ENCODE data around the gene ATP13A5.

Gene ATP13A5, protein sequence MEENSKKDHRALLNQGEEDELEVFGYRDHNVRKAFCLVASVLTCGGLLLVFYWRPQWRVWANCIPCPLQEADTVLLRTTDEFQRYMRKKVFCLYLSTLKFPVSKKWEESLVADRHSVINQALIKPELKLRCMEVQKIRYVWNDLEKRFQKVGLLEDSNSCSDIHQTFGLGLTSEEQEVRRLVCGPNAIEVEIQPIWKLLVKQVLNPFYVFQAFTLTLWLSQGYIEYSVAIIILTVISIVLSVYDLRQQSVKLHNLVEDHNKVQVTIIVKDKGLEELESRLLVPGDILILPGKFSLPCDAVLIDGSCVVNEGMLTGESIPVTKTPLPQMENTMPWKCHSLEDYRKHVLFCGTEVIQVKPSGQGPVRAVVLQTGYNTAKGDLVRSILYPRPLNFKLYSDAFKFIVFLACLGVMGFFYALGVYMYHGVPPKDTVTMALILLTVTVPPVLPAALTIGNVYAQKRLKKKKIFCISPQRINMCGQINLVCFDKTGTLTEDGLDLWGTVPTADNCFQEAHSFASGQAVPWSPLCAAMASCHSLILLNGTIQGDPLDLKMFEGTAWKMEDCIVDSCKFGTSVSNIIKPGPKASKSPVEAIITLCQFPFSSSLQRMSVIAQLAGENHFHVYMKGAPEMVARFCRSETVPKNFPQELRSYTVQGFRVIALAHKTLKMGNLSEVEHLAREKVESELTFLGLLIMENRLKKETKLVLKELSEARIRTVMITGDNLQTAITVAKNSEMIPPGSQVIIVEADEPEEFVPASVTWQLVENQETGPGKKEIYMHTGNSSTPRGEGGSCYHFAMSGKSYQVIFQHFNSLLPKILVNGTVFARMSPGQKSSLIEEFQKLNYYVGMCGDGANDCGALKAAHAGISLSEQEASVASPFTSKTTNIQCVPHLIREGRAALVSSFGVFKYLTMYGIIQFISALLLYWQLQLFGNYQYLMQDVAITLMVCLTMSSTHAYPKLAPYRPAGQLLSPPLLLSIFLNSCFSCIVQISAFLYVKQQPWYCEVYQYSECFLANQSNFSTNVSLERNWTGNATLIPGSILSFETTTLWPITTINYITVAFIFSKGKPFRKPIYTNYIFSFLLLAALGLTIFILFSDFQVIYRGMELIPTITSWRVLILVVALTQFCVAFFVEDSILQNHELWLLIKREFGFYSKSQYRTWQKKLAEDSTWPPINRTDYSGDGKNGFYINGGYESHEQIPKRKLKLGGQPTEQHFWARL

DNA sequence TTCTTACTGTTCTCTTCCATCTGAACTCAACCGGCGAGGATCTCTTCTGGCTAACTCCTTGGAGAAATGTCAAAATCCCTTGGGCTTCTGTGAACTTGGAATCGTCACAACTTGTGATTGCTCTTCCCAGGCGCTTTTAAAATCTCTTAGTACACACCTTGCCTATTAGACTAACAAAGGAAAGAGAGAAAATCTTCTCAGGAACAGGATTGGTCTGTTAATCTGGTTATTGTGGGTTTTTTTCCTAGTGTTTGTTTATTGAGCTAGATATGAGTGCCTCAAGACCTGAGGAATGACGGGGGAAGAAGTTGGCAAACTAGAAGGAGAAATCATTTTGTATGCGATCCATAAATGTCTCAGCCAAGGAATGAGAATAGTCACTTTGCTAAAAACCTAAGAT is at the start of gene ATP13A5:
TSS of gene ATP13A5 (minus strand) at position 48 of the 400 bp plus-strand sequence. CDS start at position 20, 28 bp downstream.
- no peak for DNase-seq (ENCODE audit: low read depth)

DNA sequence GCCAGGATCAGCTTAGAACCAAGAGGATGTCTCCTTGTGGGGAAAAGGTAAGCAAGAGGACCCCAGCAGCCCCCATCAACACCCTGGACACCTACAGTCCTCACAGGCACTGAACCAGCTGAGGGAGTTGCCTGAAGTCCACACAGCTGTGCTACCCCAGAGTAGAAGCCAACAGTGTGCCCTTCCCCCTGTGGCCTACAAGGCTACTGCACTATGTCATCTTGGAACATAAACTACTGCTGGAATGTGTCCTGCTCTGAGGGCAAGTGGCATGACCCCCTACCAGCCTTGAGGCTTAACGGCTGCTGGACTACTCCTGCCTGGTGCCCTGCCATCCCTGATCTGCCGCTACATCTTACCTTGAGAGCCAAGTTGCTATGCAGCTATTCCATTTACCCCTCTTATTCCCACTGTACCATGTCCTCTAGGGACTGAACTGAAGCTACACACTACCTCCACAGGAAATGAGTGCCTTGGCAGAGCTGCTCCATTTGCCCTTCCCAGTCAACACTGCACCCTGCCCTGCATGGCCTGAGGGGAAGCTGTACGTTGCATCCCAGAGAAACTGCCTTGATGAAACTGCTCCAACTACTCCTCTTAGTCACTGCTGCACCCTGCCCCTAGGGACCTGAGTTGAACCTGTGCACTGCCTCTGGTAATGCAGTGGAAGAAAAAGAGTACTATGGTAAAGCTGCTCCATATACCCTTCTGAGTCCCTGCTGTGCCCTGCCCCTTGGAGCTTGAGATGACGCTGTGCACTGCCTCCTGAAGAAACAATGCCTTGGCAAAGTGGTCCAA is 40.2 kb upstream of the ATP13A5 start:
- DNase-seq (ENCODE audit: low read depth), result no peak

DNA sequence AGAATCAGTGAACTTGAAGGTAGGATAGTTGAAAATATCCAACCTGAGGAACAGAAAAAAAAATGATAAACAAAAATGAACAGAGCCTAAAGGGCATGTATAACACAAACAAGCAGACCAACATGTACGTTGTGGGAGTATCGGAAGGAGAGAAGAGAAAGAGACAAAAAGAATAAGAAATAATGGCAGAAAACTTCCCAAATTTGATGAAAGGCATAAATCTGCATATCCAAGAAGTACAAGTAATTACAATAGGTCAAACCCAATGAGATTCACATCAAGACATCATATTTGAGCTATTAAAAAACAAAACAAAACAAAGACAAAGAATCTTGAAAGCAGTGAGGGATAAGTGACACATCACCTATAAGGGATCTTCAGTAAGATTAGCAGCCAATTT is 38.1 kb upstream of the ATP13A5 start:
- no peak for DNase-seq (ENCODE audit: low read depth)

DNA sequence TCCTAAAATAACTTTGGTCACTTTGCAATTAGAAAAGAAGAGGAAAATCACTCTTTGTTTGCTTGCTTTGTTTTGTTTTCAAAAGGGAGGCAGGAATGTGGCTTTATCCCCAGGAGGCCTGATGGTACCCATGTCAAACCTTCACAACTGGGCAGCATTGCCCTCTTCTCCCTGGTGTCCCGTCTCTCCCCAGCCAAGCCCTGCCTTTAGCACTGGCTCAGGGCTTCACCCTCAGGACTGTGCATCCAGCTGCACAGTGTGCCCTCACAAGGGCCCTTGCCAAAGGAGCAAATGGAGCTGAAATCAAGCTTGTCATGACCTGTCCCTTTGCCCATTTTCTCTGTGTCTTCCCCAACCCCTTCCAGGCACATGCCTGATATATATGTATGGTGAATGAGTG is 29.1 kb upstream of the ATP13A5 start:
- no peak for DNase-seq (ENCODE audit: low read depth)

DNA sequence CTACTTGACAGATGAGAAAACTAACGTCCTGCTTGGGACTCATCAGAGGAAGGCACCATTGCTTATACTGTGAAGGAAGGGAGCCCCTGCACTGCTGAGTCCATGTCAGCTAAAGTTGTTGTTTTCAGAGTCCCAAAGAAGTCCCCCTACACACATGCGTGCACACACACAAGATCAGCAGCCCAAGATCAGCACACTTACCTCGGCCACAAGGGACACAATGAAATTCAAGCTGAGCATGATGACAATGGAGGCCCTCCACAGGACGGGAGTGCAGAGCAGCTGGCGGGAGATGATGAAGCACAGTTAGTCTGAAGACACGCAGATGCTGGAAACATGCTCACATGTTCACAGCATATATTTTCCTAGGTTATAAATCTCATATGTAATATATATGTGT is 28.6 kb upstream of the ATP13A5 start:
- DNase-seq (ENCODE audit: low read depth), result no peak

DNA sequence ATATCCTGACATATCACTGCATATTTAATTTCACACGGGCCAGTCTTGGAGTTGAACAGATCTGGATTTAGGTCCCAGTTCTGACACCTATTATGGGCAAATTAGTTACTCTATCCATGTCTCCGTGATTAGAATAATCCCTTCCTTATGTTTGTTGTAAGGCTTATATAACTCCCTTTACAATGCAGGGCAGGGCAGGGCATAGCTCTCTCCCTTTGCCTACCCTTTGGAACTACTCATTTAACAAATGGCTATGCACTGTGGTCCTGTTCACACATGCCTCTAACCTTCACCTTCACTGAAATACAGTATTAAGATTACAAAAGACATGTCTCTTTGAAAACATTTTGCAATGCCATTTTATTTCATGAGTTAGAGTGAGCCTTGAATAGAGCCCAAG is 24.8 kb upstream of the ATP13A5 start:
- DNase-seq (ENCODE audit: low read depth), result no peak

DNA sequence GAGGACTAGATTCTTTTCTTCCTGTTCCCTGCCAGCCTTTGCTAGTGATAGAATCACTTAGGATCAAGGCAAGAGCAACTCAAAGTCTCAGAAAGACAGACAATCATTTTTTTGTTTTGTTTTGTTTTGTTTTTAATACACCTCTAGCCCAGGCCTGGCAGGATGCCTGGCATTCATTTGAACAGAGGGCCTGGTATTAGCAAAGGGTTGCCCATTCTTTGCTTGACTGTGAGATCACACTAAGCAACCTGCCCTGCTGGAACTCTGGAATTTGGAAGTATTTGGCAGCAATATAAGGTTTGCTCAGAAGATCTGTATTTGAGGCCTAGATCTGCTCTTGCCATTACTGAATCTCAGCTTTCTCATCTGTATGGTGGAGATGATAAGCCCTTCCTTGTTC is 21.8 kb upstream of the ATP13A5 start:
- DNase-seq (ENCODE audit: low read depth), result no peak

DNA sequence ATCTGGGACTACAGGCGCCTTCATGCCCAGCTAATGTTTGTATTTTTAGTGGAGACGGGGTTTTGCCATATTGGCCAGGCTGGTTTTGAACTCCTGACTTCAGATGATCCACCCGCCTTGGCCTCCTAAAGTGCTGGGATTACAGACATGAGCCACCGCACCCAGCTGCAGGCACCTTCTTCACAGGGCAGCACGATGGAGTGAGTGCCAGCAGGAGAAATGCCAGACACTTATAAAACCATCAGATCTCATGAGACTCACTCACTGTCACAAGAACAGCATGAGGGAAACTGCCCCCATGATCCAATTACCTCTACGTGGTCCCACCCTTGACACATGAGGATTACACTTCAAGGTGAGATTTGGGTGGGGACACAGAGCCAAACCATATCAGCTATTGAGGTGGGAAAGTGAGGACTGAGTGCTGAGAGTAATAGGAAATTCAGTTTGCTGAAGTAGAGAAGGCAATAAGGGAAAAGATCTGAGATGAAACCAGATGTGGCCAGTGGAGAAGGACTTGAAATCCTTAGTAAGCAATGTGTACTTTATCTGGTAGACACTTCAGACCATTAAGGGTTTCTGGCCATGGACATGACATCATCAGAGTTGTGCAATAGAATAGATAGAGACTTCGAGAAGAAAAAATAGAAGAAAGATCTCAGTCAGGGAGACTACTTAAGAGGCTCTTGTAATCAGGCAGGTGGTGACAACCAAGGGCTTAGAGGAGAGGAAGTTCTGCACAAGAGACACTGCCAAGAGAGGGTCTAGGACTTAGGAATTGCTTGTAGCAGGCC is 18.1 kb upstream of the ATP13A5 start:
- no peak for DNase-seq (ENCODE audit: low read depth)

DNA sequence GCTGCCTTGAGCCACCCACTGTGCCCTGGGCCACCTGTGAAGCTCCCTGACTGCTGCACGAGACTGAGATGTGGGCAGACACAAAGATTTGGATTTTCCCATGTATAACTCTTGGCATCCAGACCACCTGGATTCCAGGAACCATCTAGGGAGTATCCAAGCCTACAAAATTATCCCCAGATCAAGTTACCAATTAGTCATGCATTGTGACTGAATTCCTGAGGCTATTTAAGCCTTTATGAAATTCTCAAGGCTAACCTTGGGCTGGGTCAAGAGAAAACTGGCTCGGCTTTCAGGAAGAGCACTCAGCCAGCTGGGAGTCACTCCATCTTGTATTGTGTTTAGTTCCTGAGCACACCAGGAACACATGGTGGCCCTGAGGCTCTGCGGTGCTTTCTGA is 13.3 kb upstream of the ATP13A5 start:
- DNase-seq (ENCODE audit: low read depth), result no peak

DNA sequence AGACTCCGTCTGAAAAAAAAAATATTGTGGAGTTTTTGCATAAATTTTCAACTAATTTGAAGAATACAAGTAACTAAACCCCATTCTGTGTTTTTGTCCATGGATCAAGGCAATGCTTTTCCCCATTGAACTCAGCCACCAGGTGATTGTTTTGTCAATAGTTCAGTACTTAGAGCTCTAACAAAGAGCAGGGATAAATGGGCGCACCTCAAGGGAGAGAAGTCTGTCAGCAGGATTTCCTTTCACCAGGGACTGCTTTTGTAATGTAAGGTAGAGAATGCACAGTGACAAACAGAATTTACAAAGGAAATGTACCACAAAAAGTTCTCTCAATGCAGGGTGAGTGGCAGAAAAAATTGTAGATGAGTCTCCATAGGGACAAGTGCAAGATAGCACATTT is 10.8 kb upstream of the ATP13A5 start:
- no peak for DNase-seq (ENCODE audit: low read depth)

DNA sequence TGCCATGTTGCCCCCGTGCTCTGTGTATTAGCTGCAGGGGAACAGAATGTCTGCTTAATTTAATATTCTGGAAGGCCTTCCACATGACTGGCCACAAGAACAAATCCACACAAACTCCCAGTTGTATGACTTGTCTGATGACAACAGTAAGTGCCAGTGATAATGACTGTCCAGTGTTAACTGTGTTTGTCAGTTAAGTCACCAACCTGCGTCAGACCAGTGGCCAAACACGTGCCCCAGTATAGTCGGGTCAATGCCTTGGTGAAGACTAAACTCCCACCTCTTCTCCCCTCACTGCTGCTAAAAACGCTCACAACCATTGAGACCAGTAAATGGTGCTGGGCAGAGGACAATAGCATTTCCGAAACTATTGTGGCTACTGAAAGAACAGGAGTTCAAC is 9.8 kb upstream of the ATP13A5 start:
- DNase-seq (ENCODE audit: low read depth), result no peak

DNA sequence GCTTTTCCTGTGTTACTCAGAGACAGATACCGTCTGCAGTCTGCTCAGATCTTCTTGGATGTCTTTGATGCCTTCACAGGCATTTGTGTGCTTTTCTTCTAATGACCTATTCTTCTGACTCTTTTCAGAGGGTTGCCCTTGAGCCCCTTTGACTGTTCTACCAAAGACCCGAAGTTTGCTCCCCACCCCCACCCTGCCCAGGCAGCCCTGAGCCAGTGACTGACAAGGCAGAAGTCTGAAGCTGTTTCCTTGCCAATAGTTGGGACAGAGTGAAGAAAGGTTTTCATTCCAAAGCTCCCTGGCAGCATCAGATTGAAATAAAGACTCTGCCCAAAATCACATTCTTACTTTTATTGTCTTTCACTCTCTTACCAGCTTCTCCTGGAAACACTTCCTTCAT is 9.0 kb upstream of the ATP13A5 start:
- no peak for DNase-seq (ENCODE audit: low read depth)

DNA sequence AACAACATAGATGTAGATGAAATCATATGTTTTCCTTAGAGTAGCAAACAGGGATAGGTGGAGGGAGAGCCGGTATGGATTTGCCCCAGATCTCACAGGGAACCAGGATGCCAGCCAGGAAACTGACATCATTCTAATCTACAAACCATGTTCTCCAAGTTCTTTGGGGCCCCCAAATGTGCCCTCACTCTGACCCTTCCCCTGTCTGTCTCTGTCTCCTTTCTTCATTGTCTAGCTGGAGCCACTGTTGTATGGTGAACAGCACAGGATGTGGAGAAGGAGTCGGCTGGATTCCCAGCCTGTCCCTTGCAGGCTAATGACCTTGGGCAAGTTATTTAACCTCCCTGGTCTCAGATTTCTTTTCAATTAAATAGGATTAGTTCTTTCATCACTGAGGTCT is 962 bp downstream of the ATP13A5 start:
- DNase-seq (ENCODE audit: low read depth), result no peak

DNA sequence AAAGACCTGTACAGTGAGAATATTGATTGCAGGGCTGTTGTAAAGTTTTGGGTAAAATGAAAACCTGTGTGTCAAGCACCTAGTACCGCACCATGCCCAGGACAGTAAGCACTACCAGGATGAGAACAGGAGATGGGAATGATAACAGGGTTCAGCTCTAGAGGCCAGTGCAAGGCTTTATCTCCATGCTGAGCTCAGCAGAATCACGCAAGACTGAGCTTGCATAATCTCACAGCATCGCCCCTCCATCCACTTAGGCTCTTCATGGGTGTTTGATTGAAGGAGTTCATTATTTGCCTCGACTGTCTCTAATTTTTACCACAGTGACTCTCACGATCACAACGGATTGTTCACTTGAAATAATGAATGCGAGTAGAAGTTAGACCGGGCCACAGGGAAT is 2.9 kb downstream of the ATP13A5 start:
- DNase-seq (ENCODE audit: low read depth), result no peak

DNA sequence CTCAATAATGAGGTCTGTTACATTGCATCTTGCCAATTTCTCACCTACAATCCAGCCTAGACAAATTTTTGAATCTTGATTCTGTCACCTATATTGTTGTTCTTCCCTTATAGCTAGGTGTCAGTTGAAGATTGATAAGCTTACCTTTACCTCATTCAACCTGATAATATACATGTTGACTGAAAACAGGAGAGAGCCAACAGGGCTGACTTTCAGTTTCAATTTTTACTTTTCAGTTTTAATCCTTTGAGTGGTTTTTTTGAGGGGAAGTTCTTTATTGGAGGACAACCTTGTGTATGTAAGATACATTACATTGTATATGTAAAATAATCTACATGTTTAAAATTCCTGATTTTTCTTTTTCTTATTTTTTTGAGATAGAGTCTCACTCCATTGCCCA is 5.8 kb downstream of the ATP13A5 start:
- DNase-seq (ENCODE audit: low read depth), result no peak

DNA sequence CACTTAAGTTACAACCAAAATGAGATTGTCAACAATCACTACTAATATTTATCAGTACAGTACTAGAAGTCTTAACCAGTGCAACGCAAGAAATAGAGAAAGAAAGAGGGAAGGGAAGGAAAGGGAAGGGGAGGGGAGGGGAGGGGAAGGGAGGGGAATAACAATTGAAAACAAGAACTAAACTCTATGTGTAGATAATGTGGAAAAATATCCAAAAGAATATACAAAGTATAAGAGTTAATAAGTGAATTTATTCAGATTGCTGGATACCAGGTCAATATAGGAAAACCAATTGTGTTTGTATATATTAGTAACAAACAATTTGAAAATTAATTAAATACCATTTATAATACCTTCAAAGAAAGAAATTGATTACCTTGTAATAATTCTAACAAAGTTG is 10.7 kb downstream of the ATP13A5 start:
- no peak for DNase-seq (ENCODE audit: low read depth)

DNA sequence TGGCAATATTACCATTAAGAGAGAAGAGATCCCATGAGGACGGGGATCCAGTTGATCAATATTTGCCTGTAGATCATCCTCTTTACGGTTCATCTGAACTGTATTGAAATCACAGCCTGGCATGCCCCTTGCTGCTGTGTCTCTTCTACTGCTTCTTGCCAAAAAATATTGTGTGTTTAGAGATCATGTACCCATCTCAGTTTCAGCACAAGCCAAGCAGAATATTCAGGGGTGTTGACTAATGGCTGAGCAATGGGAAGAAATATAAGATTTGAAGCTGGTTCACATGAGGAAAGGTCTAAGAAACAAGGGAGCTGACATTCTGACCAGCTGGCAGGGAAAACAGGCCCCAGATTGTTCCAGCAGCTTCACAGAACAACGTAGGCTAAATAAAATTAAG is 21.3 kb downstream of the ATP13A5 start:
- no peak for DNase-seq (ENCODE audit: low read depth)

DNA sequence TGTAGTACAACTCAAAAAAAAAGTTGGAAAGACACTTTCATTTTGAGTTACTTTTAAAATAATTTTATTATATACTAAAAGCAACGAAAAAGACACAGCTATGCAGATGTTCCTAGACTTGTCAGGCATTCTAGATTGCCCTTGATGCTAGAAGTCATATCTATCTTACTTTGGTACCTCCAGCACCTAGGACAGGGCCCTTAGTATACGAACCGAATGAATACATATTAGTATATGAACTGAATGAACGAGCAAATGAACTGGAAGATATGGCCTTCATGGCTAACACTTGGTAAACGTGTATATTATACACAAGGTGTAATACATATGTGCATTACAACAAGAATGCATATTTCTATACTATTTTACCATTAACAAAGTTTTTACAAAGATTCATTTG is 24.1 kb downstream of the ATP13A5 start:
- DNase-seq (ENCODE audit: low read depth), result no peak

DNA sequence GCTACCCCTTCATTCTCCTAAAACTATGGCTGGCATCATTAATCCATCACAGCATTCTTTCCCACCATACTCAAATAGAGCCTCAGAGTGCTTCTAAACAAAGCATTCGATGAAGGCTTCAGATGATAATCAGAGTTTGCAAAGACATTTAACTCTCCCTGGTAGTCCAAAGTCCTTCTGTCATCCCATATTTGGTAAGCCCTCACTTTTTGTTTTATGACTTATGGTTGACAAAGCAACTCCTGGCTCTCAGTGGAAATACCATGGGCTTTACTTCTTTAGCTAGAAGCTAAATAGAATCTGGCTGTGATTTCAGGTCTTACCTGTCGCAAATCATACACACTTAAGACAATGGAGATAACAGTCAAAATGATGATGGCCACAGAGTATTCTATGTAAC is 27.8 kb downstream of the ATP13A5 start:
- no peak for DNase-seq (ENCODE audit: low read depth)

DNA sequence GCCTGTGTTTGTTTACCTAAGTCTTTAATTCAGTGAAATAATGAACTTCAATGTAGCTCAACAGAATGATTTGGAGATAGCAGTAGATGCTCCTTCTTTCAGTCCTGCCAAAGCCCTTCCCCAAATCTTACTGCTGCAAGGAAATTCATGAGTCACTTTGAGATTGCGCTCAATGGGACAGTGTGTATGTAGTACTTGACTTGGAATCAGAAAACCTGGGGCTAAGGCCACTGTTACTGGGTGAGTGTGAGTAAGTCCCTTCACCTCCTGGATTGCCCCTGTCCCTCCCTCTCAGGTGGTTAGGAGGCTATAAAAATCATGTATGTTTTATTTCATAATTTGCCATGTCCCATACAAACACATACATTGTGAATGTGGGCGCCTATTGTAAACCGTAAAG is 29.9 kb downstream of the ATP13A5 start:
- no peak for DNase-seq (ENCODE audit: low read depth)

Data from stromal cell of bone marrow (primary cell).